NCI-H460 (cell line): ENCODE data around the gene PTPRE. TPM values are rescaled to one million over a fixed set of nuclear protein-coding genes. Genes with fewer than 3 reads are reported as not detected.

ENCODE experiments used
- DNase-seq: peaks from one replicate; pipeline ENCODE4 v3.0.0-alpha.2; 2016; ENCODE audit warnings: low read depth; ENCODE audit errors: extremely low read depth
- total RNA-seq: library from RNA; depleted of rRNA; stranded (reverse); fragments of >200 nt; shearing (Covaris generic); gene quantifications from 2 replicates; pipeline ENCODE4 v1.2.3, GENCODE V29; 2014

PTPRE gene
- total RNA-seq, 1 experiment from 2014 or later = 4.0 TPM

GRCh38 chr10:127949831-127950230 lies 42.9 kb downstream of the PTPRE start:
- no peak for DNase-seq

- no peak for DNase-seq
Measured at GRCh38 chr10:127951861-127952574, 45.1 kb downstream of the PTPRE start.

GRCh38 chr10:127952575-127952869 lies 45.6 kb downstream of the PTPRE start:
- DNase-seq = no peak

GRCh38 chr10:127952918-127953317 lies 46.0 kb downstream of the PTPRE start:
- DNase-seq = no peak

GRCh38 chr10:127953876-127954275 lies 47.0 kb downstream of the PTPRE start:
- no peak for DNase-seq

- no peak for DNase-seq
Measured at GRCh38 chr10:127959428-127959827, 52.5 kb downstream of the PTPRE start.

GRCh38 chr10:127961071-127961470 lies 54.2 kb downstream of the PTPRE start:
- no peak for DNase-seq

GRCh38 chr10:127962205-127962604 lies 55.3 kb downstream of the PTPRE start:
- no peak for DNase-seq

- no peak for DNase-seq
Measured at GRCh38 chr10:127963136-127963535, 56.2 kb downstream of the PTPRE start.

GRCh38 chr10:127964621-127965020 lies 57.7 kb downstream of the PTPRE start:
- DNase-seq = no peak

- no peak for DNase-seq
Measured at GRCh38 chr10:127966875-127967274, 60.0 kb downstream of the PTPRE start.

- no peak for DNase-seq
Measured at GRCh38 chr10:127968027-127968441, 61.1 kb downstream of the PTPRE start.

- no peak for DNase-seq
Measured at GRCh38 chr10:127968659-127969058, 61.8 kb downstream of the PTPRE start.

GRCh38 chr10:127971101-127971946 lies 64.4 kb downstream of the PTPRE start:
- DNase-seq = no peak

- no peak for DNase-seq
Measured at GRCh38 chr10:127971963-127972615, 65.2 kb downstream of the PTPRE start.

GRCh38 chr10:127972751-127973357 lies 66.0 kb downstream of the PTPRE start:
- DNase-seq = no peak

GRCh38 chr10:127973791-127974311 lies 66.9 kb downstream of the PTPRE start:
- DNase-seq = no peak

GRCh38 chr10:127974911-127975310 lies 68.0 kb downstream of the PTPRE start:
- DNase-seq = no peak

- DNase-seq = no peak
Measured at GRCh38 chr10:127976286-127976685, 69.4 kb downstream of the PTPRE start.

- DNase-seq = no peak
Measured at GRCh38 chr10:127976701-127977356, 69.9 kb downstream of the PTPRE start.
